Measurements from ENCODE around the gene ACAD9. TPM values are rescaled to one million over a fixed set of nuclear protein-coding genes. Genes with fewer than 3 reads are reported as not detected.
A peak's percentile ranks its signal among the peaks of the same experiment; 100 is the strongest.

Gene ACAD9
- total and polyA plus RNA-seq, 2 donors (not counting 1 experiment from before 2014, with no cell fraction given): 33.6 to 57.6 TPM

DNA sequence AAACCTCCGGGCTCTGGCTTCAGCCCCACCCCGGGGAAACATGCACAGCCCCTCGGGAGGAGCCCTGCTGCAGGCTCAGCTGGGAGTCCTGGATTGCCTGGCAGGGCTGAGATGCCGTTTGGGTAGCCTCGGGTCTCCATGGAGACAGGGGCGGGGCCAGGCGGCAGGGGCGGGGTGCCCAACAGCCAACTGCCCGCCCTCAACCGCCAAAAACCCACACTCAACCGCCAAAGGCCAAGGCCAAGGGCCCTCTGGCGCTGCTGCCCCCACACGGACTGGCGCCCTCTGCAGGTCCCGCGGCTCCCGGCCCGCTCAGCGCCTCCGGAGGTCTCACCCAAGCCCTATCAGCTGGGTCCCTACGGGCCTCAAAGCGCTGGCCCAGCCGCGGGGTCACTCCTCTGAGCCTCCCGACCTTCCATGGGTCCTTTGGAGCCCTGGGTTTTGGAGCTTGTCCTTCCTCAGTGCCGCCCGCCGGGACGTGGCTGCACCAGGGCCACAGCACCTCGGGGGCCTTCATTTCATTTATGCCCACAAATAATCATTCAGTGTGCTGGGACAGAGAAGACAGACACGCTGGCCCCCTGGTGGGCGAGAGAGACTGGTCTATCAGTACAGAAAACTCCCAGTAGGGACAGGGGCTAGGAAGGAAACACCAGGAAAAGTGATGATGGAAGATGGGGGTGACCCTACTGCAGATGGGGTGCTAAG is 33.5 kb upstream of the ACAD9 start:
- POLR2A ChIA-PET: interaction anchor here (1.0 kb wide), 1 partner anchor 165 kb away, joined by 3 read pairs; no protein-coding TSS in a partner anchor
- TF ChIP-seq EZH2 (IDR thresholded peaks at IDR 0.05; ENCODE audit: borderline replicate concordance, insufficient read depth, low read depth, low read length, poor library complexity, severe bottlenecking): no peak
- TF ChIP-seq, protein P1, sequence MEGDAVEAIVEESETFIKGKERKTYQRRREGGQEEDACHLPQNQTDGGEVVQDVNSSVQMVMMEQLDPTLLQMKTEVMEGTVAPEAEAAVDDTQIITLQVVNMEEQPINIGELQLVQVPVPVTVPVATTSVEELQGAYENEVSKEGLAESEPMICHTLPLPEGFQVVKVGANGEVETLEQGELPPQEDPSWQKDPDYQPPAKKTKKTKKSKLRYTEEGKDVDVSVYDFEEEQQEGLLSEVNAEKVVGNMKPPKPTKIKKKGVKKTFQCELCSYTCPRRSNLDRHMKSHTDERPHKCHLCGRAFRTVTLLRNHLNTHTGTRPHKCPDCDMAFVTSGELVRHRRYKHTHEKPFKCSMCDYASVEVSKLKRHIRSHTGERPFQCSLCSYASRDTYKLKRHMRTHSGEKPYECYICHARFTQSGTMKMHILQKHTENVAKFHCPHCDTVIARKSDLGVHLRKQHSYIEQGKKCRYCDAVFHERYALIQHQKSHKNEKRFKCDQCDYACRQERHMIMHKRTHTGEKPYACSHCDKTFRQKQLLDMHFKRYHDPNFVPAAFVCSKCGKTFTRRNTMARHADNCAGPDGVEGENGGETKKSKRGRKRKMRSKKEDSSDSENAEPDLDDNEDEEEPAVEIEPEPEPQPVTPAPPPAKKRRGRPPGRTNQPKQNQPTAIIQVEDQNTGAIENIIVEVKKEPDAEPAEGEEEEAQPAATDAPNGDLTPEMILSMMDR (IDR thresholded peaks at IDR 0.05): peak; percentile 85
- 3% methylated on average over 30 of the region's 32 CpGs for WGBS (ENCODE audit: insufficient coverage)
- no peaks in the 10 kb centered on the region for H3K27me3 Mint-ChIP-seq
- peak overlapping the region; percentile 73 for H3K9ac ChIP-seq (ENCODE audit: low read length)
- H3K27ac Mint-ChIP-seq: peak overlapping the region; percentile 56
- H3K4me1 ChIP-seq (ENCODE audit: control insufficient read depth in 2 of 2, insufficient read depth in 2 of 2, low read length in 2 of 2): peaks cover 11 to 17% of the 10 kb centered on the region in 2 donors
- peak; percentile 86 for ATAC-seq (ENCODE audit: low read depth)
- peak overlapping the region in 1 of 2 donors; percentile 52 for H3K27ac ChIP-seq (ENCODE audit: low read length in 2 of 2)
- peak; percentile 82 for DNase-seq
- intact Hi-C loops (cut with micrococcal nuclease): loop anchor here (1.0 to 5.0 kb wide), 3 partner anchors 33 to 165 kb away; partner anchors contain the start of gene ACAD9
- H3K9me3 ChIP-seq (ENCODE audit: control extremely low read depth in 1 of 3, control insufficient read depth in 2 of 3, insufficient read depth in 1 of 3, low read length in 2 of 3): no peaks in the 10 kb centered on the region
- peak overlapping the region; percentile 85 for H3K4me3 Mint-ChIP-seq
- peak overlapping the region; percentile 98 for H2AFZ ChIP-seq (ENCODE audit: insufficient read depth, low read depth, low read length, poor library complexity, severe bottlenecking)
- H3K36me3 ChIP-seq (replicated peaks in 1 of 2; ENCODE audit: control extremely low read depth in 1 of 2, control insufficient read depth in 1 of 2, extremely low read depth in 1 of 2, insufficient read depth in 2 of 2, low read length in 1 of 2): no peaks in the 10 kb centered on the region
- H3K4me3 ChIP-seq (ENCODE audit: control extremely low read depth in 1 of 5, extremely low read depth in 1 of 5, insufficient read depth in 1 of 5, low read depth in 2 of 5, low read length in 4 of 5): peak overlapping the region in 4 of 5 experiments; percentile 45 to 70 (median 58)
- CTCF ChIA-PET: interaction anchor here (0.5 to 3.0 kb wide), 17 partner anchors 10 to 815 kb away, joined by 3 to 30 read pairs (median 3); no protein-coding TSS in a partner anchor
- H3K9me3 Mint-ChIP-seq (ENCODE audit: insufficient read depth): no peaks in the 10 kb centered on the region
- no peaks in the 10 kb centered on the region for H3K79me2 ChIP-seq (ENCODE audit: control insufficient read depth, insufficient read depth, low read length)
- peak overlapping the region; percentile 100 for H3K4me2 ChIP-seq (replicated peaks; ENCODE audit: low read depth, low read length, poor library complexity, severe bottlenecking)
- H3K4me1 Mint-ChIP-seq: peaks cover 11% of the 10 kb centered on the region
- H4K20me1 ChIP-seq (ENCODE audit: control insufficient read depth, insufficient read depth, low read length, poor library complexity, severe bottlenecking): no peaks in the 10 kb centered on the region
- H3K27me3 ChIP-seq (replicated peaks in 1 of 4; ENCODE audit: control extremely low read depth in 1 of 4, control insufficient read depth in 3 of 4, insufficient read depth in 4 of 4, low read length in 3 of 4): no peaks in the 10 kb centered on the region

DNA sequence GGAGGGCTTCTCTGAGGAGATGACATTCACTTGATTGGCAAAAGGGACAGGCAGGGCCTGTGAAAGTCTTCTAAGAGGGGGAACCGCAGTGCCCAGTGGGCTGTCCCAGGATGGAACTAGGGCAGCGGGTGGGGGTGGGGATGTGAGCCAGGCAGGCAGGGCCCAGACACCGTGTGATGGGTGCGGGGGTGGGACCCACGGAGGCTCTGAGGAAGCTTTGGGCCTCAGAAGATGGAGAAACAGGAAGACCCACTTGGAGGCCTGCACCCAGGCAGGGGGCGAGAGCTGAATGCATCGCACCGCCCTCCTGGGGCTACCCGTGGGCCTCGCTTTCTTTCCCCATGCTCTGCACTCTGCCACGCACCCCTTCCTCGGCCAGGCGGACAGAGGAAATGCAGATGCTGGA is 32.9 kb upstream of the ACAD9 start:
- no peaks in the 10 kb centered on the region for H3K27me3 Mint-ChIP-seq
- intact Hi-C loops (cut with micrococcal nuclease): loop anchor here (1.0 to 5.0 kb wide), 3 partner anchors 33 to 165 kb away; partner anchors contain the start of gene ACAD9
- peak overlapping the region; percentile 100 for H3K4me2 ChIP-seq (replicated peaks; ENCODE audit: low read depth, low read length, poor library complexity, severe bottlenecking)
- no peaks in the 10 kb centered on the region for H3K9me3 Mint-ChIP-seq (ENCODE audit: insufficient read depth)
- peaks cover 11% of the 10 kb centered on the region for H3K4me1 Mint-ChIP-seq
- peak overlapping the region; percentile 98 for H2AFZ ChIP-seq (ENCODE audit: insufficient read depth, low read depth, low read length, poor library complexity, severe bottlenecking)
- H3K27me3 ChIP-seq (replicated peaks in 1 of 4; ENCODE audit: control extremely low read depth in 1 of 4, control insufficient read depth in 3 of 4, insufficient read depth in 4 of 4, low read length in 3 of 4): no peaks in the 10 kb centered on the region
- peak overlapping the region in 3 of 5 experiments; percentile 45 to 70 (median 64) for H3K4me3 ChIP-seq (ENCODE audit: control extremely low read depth in 1 of 5, extremely low read depth in 1 of 5, insufficient read depth in 1 of 5, low read depth in 2 of 5, low read length in 4 of 5)
- TF ChIP-seq EZH2 (IDR thresholded peaks at IDR 0.05; ENCODE audit: borderline replicate concordance, insufficient read depth, low read depth, low read length, poor library complexity, severe bottlenecking): no peak
- TF ChIP-seq, protein P1 (IDR thresholded peaks at IDR 0.05): no peak
- H3K27ac ChIP-seq (ENCODE audit: low read length in 2 of 2): peak overlapping the region in 1 of 2 donors; percentile 52
- H3K36me3 ChIP-seq (replicated peaks in 1 of 2; ENCODE audit: control extremely low read depth in 1 of 2, control insufficient read depth in 1 of 2, extremely low read depth in 1 of 2, insufficient read depth in 2 of 2, low read length in 1 of 2): no peaks in the 10 kb centered on the region
- DNase-seq: no peak
- H3K27ac Mint-ChIP-seq: peak overlapping the region; percentile 56
- H4K20me1 ChIP-seq (ENCODE audit: control insufficient read depth, insufficient read depth, low read length, poor library complexity, severe bottlenecking): no peaks in the 10 kb centered on the region
- H3K9me3 ChIP-seq (ENCODE audit: control extremely low read depth in 1 of 3, control insufficient read depth in 2 of 3, insufficient read depth in 1 of 3, low read length in 2 of 3): no peaks in the 10 kb centered on the region
- CTCF ChIA-PET: interaction anchor here (0.8 to 3.0 kb wide), 13 partner anchors 9 to 238 kb away, joined by 3 to 30 read pairs (median 4); no protein-coding TSS in a partner anchor
- peak overlapping the region; percentile 73 for H3K9ac ChIP-seq (ENCODE audit: low read length)
- H3K4me1 ChIP-seq (ENCODE audit: control insufficient read depth in 2 of 2, insufficient read depth in 2 of 2, low read length in 2 of 2): peaks cover 11 to 17% of the 10 kb centered on the region in 2 donors
- H3K4me3 Mint-ChIP-seq: peak overlapping the region; percentile 85
- no peaks in the 10 kb centered on the region for H3K79me2 ChIP-seq (ENCODE audit: control insufficient read depth, insufficient read depth, low read length)
- 62% methylated on average over 10 of the region's 13 CpGs for WGBS (ENCODE audit: insufficient coverage)
- ATAC-seq (ENCODE audit: low read depth): peak; percentile 3
- POLR2A ChIA-PET: interaction anchor here (0.6 to 1.0 kb wide), 2 partner anchors 166 to 220 kb away, joined by 3 to 4 read pairs; no protein-coding TSS in a partner anchor

Data from B cell (primary cell).